Activated naive CD8-positive, alpha-beta T cell (primary cell): ENCODE results near the gene C16orf78.

ENCODE experiments used
- H3K27ac Mint-ChIP-seq: one replicate; pipeline ENCODE4 v1.8.0; 2021; ENCODE audit warnings: mixed read lengths
- H3K27me3 Mint-ChIP-seq: one replicate; pipeline ENCODE4 v1.8.0; 2021; ENCODE audit warnings: mixed read lengths
- H3K36me3 Mint-ChIP-seq: one replicate; pipeline ENCODE4 v1.8.0; 2021; ENCODE audit warnings: mixed read lengths
- H3K4me1 Mint-ChIP-seq: one replicate; pipeline ENCODE4 v1.8.0; 2021; ENCODE audit warnings: low read depth, mixed read lengths
- H3K4me3 Mint-ChIP-seq: one replicate; pipeline ENCODE4 v1.8.0; 2021; ENCODE audit warnings: mild to moderate bottlenecking, mixed read lengths
- H3K9me3 Mint-ChIP-seq: one replicate; pipeline ENCODE4 v1.8.0; 2021; ENCODE audit warnings: low read depth, mixed read lengths

The C16orf78 gene

GRCh38 chr16:49398761-49399160, 25.2 kb downstream of the C16orf78 start:
- Mint-ChIP-seq H3K27ac (no peak overlapping the region), H3K9me3 (peaks cover 4% of the 10 kb centered on the region), H3K4me1 (no peaks in the 10 kb centered on the region), H3K27me3 (peaks cover 14% of the 10 kb centered on the region), H3K36me3 (peaks cover 4% of the 10 kb centered on the region), H3K4me3 (no peak overlapping the region)

DNA sequence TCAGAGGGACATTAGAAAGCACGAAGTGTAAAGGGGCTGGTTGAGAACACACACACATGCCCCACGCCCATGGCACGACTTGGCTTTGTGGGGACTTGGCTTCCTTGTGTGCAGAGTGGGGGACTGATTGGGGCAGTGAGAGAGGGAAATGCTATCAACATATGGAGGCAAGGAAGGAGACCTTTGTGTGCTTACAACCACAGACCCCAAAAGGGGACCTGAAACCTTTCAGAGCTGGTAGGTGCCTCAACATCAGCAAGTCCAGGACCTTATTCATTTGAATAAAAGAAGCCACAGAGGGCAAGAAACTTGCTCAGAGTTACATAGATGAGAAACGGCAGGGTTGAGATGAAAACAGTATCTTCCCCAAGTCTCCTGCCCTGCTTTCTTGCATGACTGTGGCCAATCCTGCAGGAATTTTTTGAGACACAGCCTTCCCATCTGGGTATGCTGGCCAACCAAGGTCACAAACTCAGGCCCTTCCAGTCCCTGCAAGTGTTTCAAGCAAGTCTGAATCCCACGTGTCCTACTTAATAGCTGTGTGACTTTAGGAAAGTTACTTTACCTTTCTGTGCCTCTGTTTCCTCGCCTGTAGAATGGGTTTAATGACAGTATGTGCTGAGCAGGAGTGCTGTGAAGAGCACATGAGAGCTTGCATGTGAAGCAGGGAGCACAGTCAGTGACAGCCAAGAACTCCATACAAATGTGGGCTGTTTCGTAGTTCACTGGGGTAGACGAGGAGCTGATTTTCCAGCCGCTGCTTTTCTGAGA, 26.2 kb downstream of the C16orf78 start:
- no peak overlapping the region for H3K4me3 Mint-ChIP-seq
- peaks cover 4% of the 10 kb centered on the region for H3K36me3 Mint-ChIP-seq
- no peak overlapping the region for H3K27ac Mint-ChIP-seq
- peaks cover 17% of the 10 kb centered on the region for H3K27me3 Mint-ChIP-seq
- H3K9me3 Mint-ChIP-seq = peaks cover 4% of the 10 kb centered on the region
- H3K4me1 Mint-ChIP-seq = no peaks in the 10 kb centered on the region

DNA sequence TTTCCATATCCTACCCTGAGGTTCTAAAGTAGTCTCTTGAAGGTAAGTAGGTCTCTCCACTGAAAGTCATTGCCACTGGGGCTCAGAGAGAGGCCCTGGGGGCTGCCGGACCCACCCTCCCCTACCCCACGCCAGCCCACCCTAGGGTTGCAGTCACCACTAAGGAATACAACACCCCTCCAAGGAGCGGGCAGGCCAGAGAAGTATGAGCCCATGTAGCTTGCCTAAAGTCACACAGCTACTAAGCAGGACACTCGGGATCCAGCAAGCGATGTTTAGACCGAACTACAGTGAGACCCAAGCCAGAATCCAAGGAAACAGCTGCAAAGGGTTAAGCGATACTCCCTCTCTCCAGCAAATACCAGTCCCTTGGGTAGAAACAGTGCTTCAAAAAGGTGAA, 27.0 kb downstream of the C16orf78 start:
- Mint-ChIP-seq H3K4me3 (no peak overlapping the region), H3K27ac (no peak overlapping the region), H3K27me3 (peaks cover 14% of the 10 kb centered on the region), H3K4me1 (no peaks in the 10 kb centered on the region), H3K9me3 (peaks cover 4% of the 10 kb centered on the region), H3K36me3 (peaks cover 4% of the 10 kb centered on the region)

DNA sequence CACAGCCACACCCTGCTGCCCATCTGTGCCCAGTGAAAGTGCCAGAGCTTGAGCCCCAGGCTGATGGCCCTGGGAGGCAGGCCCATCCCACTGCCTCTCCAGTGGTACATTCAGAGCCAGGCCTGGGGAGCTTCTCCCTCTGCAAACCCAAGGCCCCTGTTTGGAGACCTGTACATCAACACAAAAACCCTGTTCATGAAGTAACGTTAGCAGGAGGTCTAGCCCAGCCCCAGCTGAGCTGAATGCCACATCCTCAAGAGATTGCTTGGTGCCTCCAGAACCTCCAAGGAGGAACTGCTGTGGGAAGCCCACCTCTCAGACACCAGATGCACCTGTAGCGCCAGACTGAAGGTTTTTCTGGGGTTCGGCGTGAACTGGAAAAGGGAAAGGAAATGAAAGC, 31.5 kb downstream of the C16orf78 start:
- H3K4me3 Mint-ChIP-seq = no peak overlapping the region
- peaks cover 4% of the 10 kb centered on the region for H3K9me3 Mint-ChIP-seq
- H3K4me1 Mint-ChIP-seq = peaks cover 2% of the 10 kb centered on the region
- peaks cover 11% of the 10 kb centered on the region for H3K27me3 Mint-ChIP-seq
- H3K27ac Mint-ChIP-seq = no peak overlapping the region
- H3K36me3 Mint-ChIP-seq = peaks cover 4% of the 10 kb centered on the region

- H3K4me3 Mint-ChIP-seq = no peak overlapping the region
- peaks cover 4% of the 10 kb centered on the region for H3K36me3 Mint-ChIP-seq
- peaks cover 4% of the 10 kb centered on the region for H3K9me3 Mint-ChIP-seq
- H3K27me3 Mint-ChIP-seq = peaks cover 11% of the 10 kb centered on the region
- H3K27ac Mint-ChIP-seq = no peak overlapping the region
- H3K4me1 Mint-ChIP-seq = peaks cover 2% of the 10 kb centered on the region
These were observed 31.9 kb downstream of the C16orf78 start for GRCh38 chr16:49405530-49405929.

DNA sequence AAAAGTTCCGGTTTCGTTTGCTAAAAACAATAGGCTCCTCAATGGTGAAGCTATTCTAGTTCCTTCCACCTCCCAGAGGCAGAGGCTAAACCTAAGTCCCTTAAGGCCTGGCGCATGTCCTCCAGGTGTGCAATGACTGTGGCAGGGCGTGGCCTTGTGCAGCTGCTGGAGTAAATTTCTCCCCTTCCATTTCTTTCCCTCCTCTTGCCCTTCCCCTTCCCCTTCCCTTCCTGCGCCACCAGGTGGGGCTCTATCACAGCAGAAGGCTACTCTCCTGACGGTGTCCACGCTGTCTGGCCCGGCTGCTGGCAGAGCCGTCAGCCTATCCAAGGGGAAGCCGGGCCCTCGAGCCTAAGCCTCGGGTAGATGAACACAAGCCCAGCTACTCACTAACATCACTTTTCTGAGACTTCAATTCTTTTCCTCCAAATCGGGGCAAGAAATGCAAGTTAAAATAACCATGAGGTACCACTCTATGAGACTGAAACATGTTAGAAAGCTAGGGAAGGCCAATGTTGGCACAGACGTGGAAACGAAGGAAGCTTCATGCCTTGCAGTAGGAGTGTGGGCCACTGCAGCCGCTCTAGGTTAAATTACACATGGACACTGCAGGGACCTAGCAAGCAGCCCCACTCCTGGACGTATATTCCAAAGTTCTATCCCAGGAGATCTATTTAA, 34.4 kb downstream of the C16orf78 start:
- Mint-ChIP-seq H3K27me3 (peaks cover 7% of the 10 kb centered on the region), H3K4me3 (no peak overlapping the region), H3K9me3 (peaks cover under 1% of the 10 kb centered on the region), H3K36me3 (peaks cover under 1% of the 10 kb centered on the region), H3K27ac (no peak overlapping the region), H3K4me1 (peaks cover 2% of the 10 kb centered on the region)

DNA sequence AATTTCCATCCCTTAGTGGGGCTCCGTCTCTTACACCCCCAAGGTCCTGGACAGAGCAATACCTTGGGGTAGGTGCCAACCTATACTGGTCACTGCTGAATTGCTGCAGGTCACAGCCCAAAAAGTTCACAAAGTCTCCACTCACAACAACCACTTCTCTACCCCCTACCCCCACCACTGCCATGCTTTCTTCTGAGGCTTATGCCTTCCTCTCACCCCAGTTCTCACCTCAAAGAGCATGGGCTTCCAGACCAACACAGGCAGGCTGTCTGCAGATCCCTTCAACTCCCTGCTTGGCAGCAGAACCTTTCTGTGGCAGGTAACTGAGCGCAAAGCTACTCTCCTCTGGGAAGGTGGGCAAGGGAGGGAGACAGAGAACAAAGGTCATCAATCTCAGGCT, 35.5 kb downstream of the C16orf78 start:
- Mint-ChIP-seq H3K9me3 (no peaks in the 10 kb centered on the region), H3K27ac (no peak overlapping the region), H3K4me3 (no peak overlapping the region), H3K27me3 (no peaks in the 10 kb centered on the region), H3K4me1 (peaks cover 2% of the 10 kb centered on the region), H3K36me3 (no peaks in the 10 kb centered on the region)

DNA sequence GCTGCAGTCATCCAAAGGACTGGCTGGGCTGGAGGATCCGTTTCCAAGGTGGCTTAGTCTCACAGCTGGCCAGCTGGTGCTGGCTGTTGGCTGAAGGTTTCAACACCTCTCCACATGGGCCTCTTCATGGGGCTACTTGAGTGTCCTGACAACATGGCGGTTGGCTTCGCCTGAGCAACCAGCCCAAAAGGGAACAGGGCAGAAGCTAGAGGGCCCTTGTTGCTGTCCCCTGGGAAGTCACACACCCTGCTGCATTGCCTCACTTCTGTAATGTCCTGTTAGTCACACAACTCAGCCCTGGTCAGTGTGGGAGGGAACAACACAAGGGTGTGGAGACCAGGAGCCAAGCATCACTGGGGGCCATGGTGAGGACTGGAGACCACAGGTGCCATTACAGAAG, 36.6 kb downstream of the C16orf78 start:
- Mint-ChIP-seq H3K27ac (no peak overlapping the region), H3K36me3 (no peaks in the 10 kb centered on the region), H3K4me1 (peaks cover 2% of the 10 kb centered on the region), H3K9me3 (no peaks in the 10 kb centered on the region), H3K4me3 (no peak overlapping the region), H3K27me3 (no peaks in the 10 kb centered on the region)

DNA sequence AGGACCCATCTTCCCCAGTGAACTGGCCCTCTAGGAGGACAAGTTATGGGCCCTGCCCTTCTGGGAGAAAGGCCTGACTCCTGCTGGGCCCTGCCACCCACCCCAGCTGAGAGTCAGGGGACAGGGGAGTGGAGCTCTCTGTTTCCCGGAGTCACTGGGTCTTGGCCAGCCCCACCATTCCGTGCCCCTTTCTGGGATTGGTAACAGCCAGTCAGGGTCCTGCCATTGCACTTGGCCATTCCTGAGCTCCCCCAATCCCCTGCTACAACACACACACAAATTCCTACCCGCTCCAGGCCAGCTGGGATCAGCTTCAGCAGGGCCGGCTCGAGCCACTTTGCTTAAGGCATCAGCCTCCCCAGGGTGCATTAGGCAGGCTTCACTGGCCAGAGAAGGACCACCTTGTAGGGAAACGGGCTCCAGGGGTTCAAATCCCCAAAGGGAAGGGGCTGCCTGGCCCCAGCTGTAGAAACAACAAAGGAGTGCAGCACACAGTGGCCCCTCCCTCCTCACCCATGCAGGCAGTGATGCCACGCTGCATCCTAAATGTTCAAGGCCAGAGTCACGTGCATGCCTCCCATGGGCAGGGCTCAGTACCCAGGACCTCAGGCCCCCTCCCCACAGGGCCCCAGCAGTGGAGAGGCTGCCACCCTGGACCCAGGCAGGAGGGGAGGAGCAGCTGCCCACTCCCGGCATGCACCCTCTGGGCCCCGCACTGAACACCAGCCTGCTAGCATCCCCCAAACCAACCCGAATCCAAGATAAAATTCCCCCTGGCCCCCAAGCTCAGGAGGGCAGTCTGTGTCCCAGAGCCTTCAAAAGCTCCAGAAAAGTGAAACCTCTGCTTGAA, 37.7 kb downstream of the C16orf78 start:
- no peak overlapping the region for H3K27ac Mint-ChIP-seq
- no peak overlapping the region for H3K4me3 Mint-ChIP-seq
- no peaks in the 10 kb centered on the region for H3K9me3 Mint-ChIP-seq
- H3K27me3 Mint-ChIP-seq = no peaks in the 10 kb centered on the region
- H3K4me1 Mint-ChIP-seq = peaks cover 2% of the 10 kb centered on the region
- H3K36me3 Mint-ChIP-seq = no peaks in the 10 kb centered on the region

- Mint-ChIP-seq H3K36me3 (no peaks in the 10 kb centered on the region), H3K27ac (no peak overlapping the region), H3K27me3 (no peaks in the 10 kb centered on the region), H3K4me1 (no peaks in the 10 kb centered on the region), H3K9me3 (no peaks in the 10 kb centered on the region), H3K4me3 (no peak overlapping the region)
These were observed 41.1 kb downstream of the C16orf78 start for GRCh38 chr16:49414671-49415070.

GRCh38 chr16:49415083-49415482, 41.5 kb downstream of the C16orf78 start:
- Mint-ChIP-seq H3K9me3 (no peaks in the 10 kb centered on the region), H3K36me3 (no peaks in the 10 kb centered on the region), H3K27ac (no peak overlapping the region), H3K4me3 (no peak overlapping the region), H3K4me1 (no peaks in the 10 kb centered on the region), H3K27me3 (no peaks in the 10 kb centered on the region)

GRCh38 chr16:49416001-49416675, 42.5 kb downstream of the C16orf78 start:
- Mint-ChIP-seq H3K27me3 (no peaks in the 10 kb centered on the region), H3K27ac (no peak overlapping the region), H3K4me3 (no peak overlapping the region)

GRCh38 chr16:49417354-49417753, 43.8 kb downstream of the C16orf78 start:
- Mint-ChIP-seq H3K27ac (no peak overlapping the region), H3K27me3 (no peaks in the 10 kb centered on the region), H3K4me1 (no peaks in the 10 kb centered on the region), H3K4me3 (no peak overlapping the region), H3K36me3 (no peaks in the 10 kb centered on the region), H3K9me3 (no peaks in the 10 kb centered on the region)

More at GRCh38 chr16:49416001-49416675, 42.5 kb downstream of the C16orf78 start:
- no peaks in the 10 kb centered on the region for H3K4me1 Mint-ChIP-seq
- no peaks in the 10 kb centered on the region for H3K9me3 Mint-ChIP-seq
- no peaks in the 10 kb centered on the region for H3K36me3 Mint-ChIP-seq

- H3K36me3 Mint-ChIP-seq = no peaks in the 10 kb centered on the region
These were observed 45.4 kb downstream of the C16orf78 start for GRCh38 chr16:49419006-49419405.

More at GRCh38 chr16:49419006-49419405, 45.4 kb downstream of the C16orf78 start:
- Mint-ChIP-seq H3K4me1 (no peaks in the 10 kb centered on the region), H3K4me3 (no peak overlapping the region), H3K27ac (no peak overlapping the region), H3K9me3 (no peaks in the 10 kb centered on the region), H3K27me3 (no peaks in the 10 kb centered on the region)
